H9 (cell line): Measurements from ENCODE around the gene SELENOW. TPM values are rescaled to one million over a fixed set of nuclear protein-coding genes. Genes with fewer than 3 reads are reported as not detected.
A peak's percentile ranks its signal among the peaks of the same experiment; 100 is the strongest.

ENCODE experiments used
- DNase-seq: peaks from one replicate; pipeline ENCODE4 v3.0.0-alpha.2; 2017
- H2AFZ ChIP-seq: one replicate; pipeline ENCODE4 v1.6.1; 2013; ENCODE audit warnings: mild to moderate bottlenecking, low read length, control low read depth, moderate library complexity
- H2AK5ac ChIP-seq: 2 replicates; pipeline ENCODE4 v1.6.1; 2013; ENCODE audit warnings: low read length, control low read depth, mixed read lengths; ENCODE audit not compliant: insufficient read length
- H2BK120ac ChIP-seq: one replicate; pipeline ENCODE4 v1.6.1; 2013; ENCODE audit warnings: low read depth, mild to moderate bottlenecking, low read length, control low read depth, inconsistent platforms; ENCODE audit not compliant: poor library complexity, severe bottlenecking
- H2BK12ac ChIP-seq: 2 replicates; pipeline ENCODE4 v1.6.1; 2013; ENCODE audit warnings: low read length, control low read depth, mixed read lengths, low read depth; ENCODE audit not compliant: insufficient read length
- H2BK15ac ChIP-seq: 2 replicates; pipeline ENCODE4 v1.6.1; 2013; ENCODE audit warnings: low read depth, low read length, control low read depth
- H2BK20ac ChIP-seq: one replicate; pipeline ENCODE4 v1.6.1; 2013; ENCODE audit warnings: low read depth, mild to moderate bottlenecking, low read length, control low read depth, inconsistent platforms; ENCODE audit not compliant: poor library complexity, severe bottlenecking
- H2BK5ac ChIP-seq: 2 replicates; pipeline ENCODE4 v1.6.1; 2013; ENCODE audit warnings: low read length, control low read depth, mixed read lengths; ENCODE audit not compliant: insufficient read length
- H3K14ac ChIP-seq: 2 replicates; pipeline ENCODE4 v1.6.1; 2013; ENCODE audit warnings: low read length, control low read depth; ENCODE audit not compliant: insufficient read depth
- H3K18ac ChIP-seq: 2 replicates; pipeline ENCODE4 v1.6.1; 2013; ENCODE audit warnings: low read depth, mild to moderate bottlenecking, mixed read lengths, low read length, control low read depth; ENCODE audit not compliant: insufficient read length
- H3K23ac ChIP-seq: 2 replicates; pipeline ENCODE4 v1.6.1; 2013; ENCODE audit warnings: low read length, control low read depth, mixed read lengths, low read depth; ENCODE audit not compliant: insufficient read length
- H3K23me2 ChIP-seq: 2 replicates; pipeline ENCODE4 v1.6.1; 2013; ENCODE audit warnings: low read depth, mild to moderate bottlenecking, mixed read lengths, low read length, control low read depth; ENCODE audit not compliant: insufficient read length, poor library complexity, severe bottlenecking
- H3K27ac ChIP-seq: 2 replicates; pipeline ENCODE4 v1.5.1; 2013; ENCODE audit warnings: low read length, control low read depth, mixed read lengths, low read depth; ENCODE audit not compliant: insufficient read length
- H3K27me3 ChIP-seq: 2 replicates; pipeline ENCODE4 v1.6.1; 2013; ENCODE audit warnings: low read length, control low read depth, inconsistent platforms; ENCODE audit not compliant: insufficient read depth
- H3K4ac ChIP-seq: 2 replicates; pipeline ENCODE4 v1.6.1; 2013; ENCODE audit warnings: low read depth, mild to moderate bottlenecking, control low read depth, inconsistent platforms, low read length, moderate library complexity
- H3K4me1 ChIP-seq: 2 replicates; pipeline ENCODE4 v1.6.1; 2013; ENCODE audit warnings: low read length, control low read depth, inconsistent platforms; ENCODE audit not compliant: insufficient read depth
- H3K4me2 ChIP-seq: 2 replicates; pipeline ENCODE4 v1.6.1; 2013; ENCODE audit warnings: low read length, control low read depth, mixed read lengths; ENCODE audit not compliant: insufficient read length, insufficient read depth
- H3K56ac ChIP-seq: 2 replicates; pipeline ENCODE4 v1.6.1; 2013; ENCODE audit warnings: low read depth, mild to moderate bottlenecking, mixed read lengths, low read length, control low read depth; ENCODE audit not compliant: insufficient read length
- H3K79me1 ChIP-seq: 2 replicates; pipeline ENCODE4 v1.6.1; 2013; ENCODE audit warnings: low read depth, mild to moderate bottlenecking, moderate library complexity, low read length, control low read depth, inconsistent platforms; ENCODE audit not compliant: insufficient read depth, poor library complexity, severe bottlenecking
- H3K79me2 ChIP-seq: 2 replicates; pipeline ENCODE4 v1.6.1; 2013; ENCODE audit warnings: low read length, control low read depth, inconsistent platforms; ENCODE audit not compliant: insufficient read depth
- H3K9ac ChIP-seq: 2 replicates; pipeline ENCODE4 v1.6.1; 2013; ENCODE audit warnings: low read length, control low read depth, mixed read lengths; ENCODE audit not compliant: insufficient read length; ENCODE audit errors: extremely low read depth
- H3K9me3 ChIP-seq: one replicate; pipeline ENCODE4 v1.6.1; 2013; ENCODE audit warnings: low read depth, low read length, inconsistent platforms; ENCODE audit not compliant: control insufficient read depth
- H3T11ph ChIP-seq: one replicate; pipeline ENCODE4 v1.6.1; 2013; ENCODE audit warnings: mild to moderate bottlenecking, low read length, control low read depth, inconsistent platforms
- H4K20me1 ChIP-seq: one replicate; pipeline ENCODE4 v1.6.1; 2013; ENCODE audit not compliant: control insufficient read depth, insufficient read length, insufficient read depth
- H4K5ac ChIP-seq: 2 replicates; pipeline ENCODE4 v1.6.1; 2013; ENCODE audit warnings: low read depth, mild to moderate bottlenecking, mixed read lengths, low read length, control low read depth; ENCODE audit not compliant: insufficient read length
- H4K8ac ChIP-seq: replicated peaks from 2 replicates; pipeline ENCODE4 v1.6.1; 2013; ENCODE audit warnings: low read length, control low read depth, mixed read lengths, low read depth; ENCODE audit not compliant: insufficient read length
- H4K91ac ChIP-seq: 2 replicates; pipeline ENCODE4 v1.6.1; 2013; ENCODE audit warnings: low read depth, mild to moderate bottlenecking, moderate library complexity, mixed read lengths, low read length, control low read depth; ENCODE audit not compliant: insufficient read length
- H3K27ac Mint-ChIP-seq, 3 experiments: 2 replicates in 2 of 3; 3 replicates in 1 of 3; pipeline ENCODE4 v1.8.0; 2020 to 2021; ENCODE audit warnings: mixed read lengths in 3 of 3, mild to moderate bottlenecking in 1 of 3, moderate library complexity in 1 of 3
- H3K27me3 Mint-ChIP-seq: 2 replicates; pipeline ENCODE4 v1.8.0; 2021; ENCODE audit warnings: low read depth, mild to moderate bottlenecking, moderate library complexity, mixed read lengths
- H3K36me3 Mint-ChIP-seq, 3 experiments: 2 replicates in 2 of 3; 3 replicates in 1 of 3; pipeline ENCODE4 v1.8.0; 2020 to 2021; ENCODE audit warnings: low read depth in 3 of 3, mixed read lengths in 3 of 3; ENCODE audit not compliant: insufficient read depth in 1 of 3
- H3K4me1 Mint-ChIP-seq, 2 experiments: 2 replicates each; pipeline ENCODE4 v1.8.0; 2020; ENCODE audit warnings: mixed read lengths in 2 of 2
- H3K4me3 Mint-ChIP-seq, 2 experiments: 2 replicates in 1 of 2; 3 replicates in 1 of 2; pipeline ENCODE4 v1.8.0; 2020 to 2021; ENCODE audit warnings: mild to moderate bottlenecking in 2 of 2, mixed read lengths in 2 of 2, moderate library complexity in 1 of 2
- H3K9me3 Mint-ChIP-seq, 2 experiments: 2 replicates in 1 of 2; 3 replicates in 1 of 2; pipeline ENCODE4 v1.8.0; 2020; ENCODE audit warnings: mild to moderate bottlenecking in 2 of 2, mixed read lengths in 2 of 2, moderate library complexity in 1 of 2
- WGBS: extraction: QIAGEN DNeasy Blood & Tissue Kit; methylation state at CpG from one replicate; pipeline ENCODE4 v1.1.7; 2013; ENCODE audit warnings: missing lambda C conversion rate, low lambda C conversion rate, mixed read lengths; ENCODE audit not compliant: insufficient read length; ENCODE audit errors: extremely low coverage; 5-methylcytosine and 5-hydroxymethylcytosine counted together
- total RNA-seq: library from RNA; stranded (reverse); gene quantifications from 2 replicates; pipeline ENCODE4 v1.2.1, GENCODE V29; 2021
- TF ChIP-seq, protein P1 (sequence below): fragments of 200-600 bp; sonication (generic); conservative IDR thresholded peaks from 3 replicates; pipeline ENCODE4 v1.8.0; 2021; ENCODE audit warnings: antibody characterized with exemption, mild to moderate bottlenecking

Gene SELENOW
- total RNA-seq, 1 experiment from 2014 or later, result 388 TPM

DNA sequence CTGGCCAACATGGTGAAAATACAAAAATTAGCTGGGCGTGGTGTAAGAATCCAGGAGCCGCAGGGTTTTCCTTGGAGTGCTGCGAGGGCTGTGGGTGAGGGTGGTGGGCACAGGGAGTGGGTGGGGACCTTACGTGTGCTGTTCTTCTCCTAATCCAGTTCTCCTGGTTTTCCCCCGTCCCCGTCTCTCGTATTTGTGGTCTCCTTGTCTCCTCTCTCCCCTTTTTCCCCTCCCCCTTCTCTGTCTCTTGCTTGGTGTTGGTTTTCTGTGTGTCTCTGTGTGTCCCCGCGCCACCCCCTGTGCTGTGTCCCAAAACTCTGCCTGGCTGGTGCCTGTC lies 1.7 kb downstream of the SELENOW start:
- no peak overlapping the region for H3K56ac ChIP-seq
- H3K4me2 ChIP-seq, result peak overlapping the region; percentile 100
- Mint-ChIP-seq H3K27ac (peak overlapping the region; percentile 43 to 96 (median 88); a peak in 5 of 7 replicates), H3K4me1 (peaks cover 9 to 22% of the 10 kb centered on the region in 2 experiments), H3K9me3 (no peaks in the 10 kb centered on the region), H3K4me3 (peak overlapping the region; percentile 92 to 97), H3K27me3 (no peaks in the 10 kb centered on the region), H3K36me3 (peaks cover 39 to 53% (median 51%) of the 10 kb centered on the region in 3 experiments)
- TF ChIP-seq, protein P1, sequence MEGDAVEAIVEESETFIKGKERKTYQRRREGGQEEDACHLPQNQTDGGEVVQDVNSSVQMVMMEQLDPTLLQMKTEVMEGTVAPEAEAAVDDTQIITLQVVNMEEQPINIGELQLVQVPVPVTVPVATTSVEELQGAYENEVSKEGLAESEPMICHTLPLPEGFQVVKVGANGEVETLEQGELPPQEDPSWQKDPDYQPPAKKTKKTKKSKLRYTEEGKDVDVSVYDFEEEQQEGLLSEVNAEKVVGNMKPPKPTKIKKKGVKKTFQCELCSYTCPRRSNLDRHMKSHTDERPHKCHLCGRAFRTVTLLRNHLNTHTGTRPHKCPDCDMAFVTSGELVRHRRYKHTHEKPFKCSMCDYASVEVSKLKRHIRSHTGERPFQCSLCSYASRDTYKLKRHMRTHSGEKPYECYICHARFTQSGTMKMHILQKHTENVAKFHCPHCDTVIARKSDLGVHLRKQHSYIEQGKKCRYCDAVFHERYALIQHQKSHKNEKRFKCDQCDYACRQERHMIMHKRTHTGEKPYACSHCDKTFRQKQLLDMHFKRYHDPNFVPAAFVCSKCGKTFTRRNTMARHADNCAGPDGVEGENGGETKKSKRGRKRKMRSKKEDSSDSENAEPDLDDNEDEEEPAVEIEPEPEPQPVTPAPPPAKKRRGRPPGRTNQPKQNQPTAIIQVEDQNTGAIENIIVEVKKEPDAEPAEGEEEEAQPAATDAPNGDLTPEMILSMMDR, result no peak
- H4K8ac ChIP-seq, result no peak overlapping the region
- DNase-seq, result no peak
- peaks cover 5% of the 10 kb centered on the region for H4K20me1 ChIP-seq
- H3K23ac ChIP-seq, result no peak overlapping the region
- no peak overlapping the region for H2BK15ac ChIP-seq
- H3K18ac ChIP-seq, result no peak overlapping the region
- H3K27me3 ChIP-seq, result no peaks in the 10 kb centered on the region
- H3K79me2 ChIP-seq, result peaks cover 8% of the 10 kb centered on the region; the same call in 1 of the 2 replicates
- H3K4ac ChIP-seq, result no peak overlapping the region
- peaks cover 6% of the 10 kb centered on the region; the same call in 1 of the 2 replicates for H3K4me1 ChIP-seq
- H2BK12ac ChIP-seq, result no peak overlapping the region
- peaks cover 8% of the 10 kb centered on the region for H3K79me1 ChIP-seq
- H4K91ac ChIP-seq, result no peak overlapping the region
- H2BK20ac ChIP-seq, result no peak overlapping the region
- peaks cover 8% of the 10 kb centered on the region for H3K23me2 ChIP-seq
- no CpG with 5 or more reads among the region's 9 CpGs for WGBS
- no peak overlapping the region for H3K27ac ChIP-seq
- no peak overlapping the region for H3K9ac ChIP-seq
- no peaks in the 10 kb centered on the region for H3K9me3 ChIP-seq
- no peak overlapping the region for H2BK5ac ChIP-seq
- no peak overlapping the region for H3K14ac ChIP-seq
- H2BK120ac ChIP-seq, result no peak overlapping the region
- no peak overlapping the region for H3T11ph ChIP-seq
- H2AFZ ChIP-seq, result no peak overlapping the region
- H4K5ac ChIP-seq, result no peak overlapping the region
- H2AK5ac ChIP-seq, result no peak overlapping the region
